Measurements from ENCODE around the gene RETN.
A peak's percentile ranks its signal among the peaks of the same experiment; 100 is the strongest.

Gene RETN

DNA sequence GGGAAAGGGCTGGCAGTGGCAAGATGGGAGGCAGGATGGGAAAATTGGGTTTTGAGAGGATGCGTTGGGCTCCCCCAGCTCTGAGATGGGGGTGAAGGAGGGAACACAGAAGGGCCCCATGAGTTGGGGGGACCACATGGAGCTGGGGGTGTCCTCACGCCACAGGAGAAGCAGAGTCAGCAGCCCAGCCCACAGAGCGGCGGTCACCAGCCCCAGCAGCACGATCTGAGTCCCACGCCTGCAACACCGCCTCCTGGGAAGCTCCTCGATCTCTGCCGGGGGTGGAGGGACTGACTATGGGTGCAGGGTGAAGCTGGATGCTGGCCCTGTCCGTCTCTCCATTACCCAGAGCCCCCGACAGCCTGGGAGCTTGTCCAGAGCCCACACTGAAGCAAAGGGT is 29.7 kb downstream of the RETN start:
- Mint-ChIP-seq H3K4me3 (peak overlapping the region; percentile 80), H3K36me3 (ENCODE audit: low read depth) (peaks cover 2% of the 10 kb centered on the region), H3K27ac (no peak overlapping the region), H3K4me1 (peaks cover 45% of the 10 kb centered on the region), H3K27me3 (peaks cover 12% of the 10 kb centered on the region), H3K9me3 (no peaks in the 10 kb centered on the region)
- no peak for ATAC-seq
- DNase-seq: no peak

DNA sequence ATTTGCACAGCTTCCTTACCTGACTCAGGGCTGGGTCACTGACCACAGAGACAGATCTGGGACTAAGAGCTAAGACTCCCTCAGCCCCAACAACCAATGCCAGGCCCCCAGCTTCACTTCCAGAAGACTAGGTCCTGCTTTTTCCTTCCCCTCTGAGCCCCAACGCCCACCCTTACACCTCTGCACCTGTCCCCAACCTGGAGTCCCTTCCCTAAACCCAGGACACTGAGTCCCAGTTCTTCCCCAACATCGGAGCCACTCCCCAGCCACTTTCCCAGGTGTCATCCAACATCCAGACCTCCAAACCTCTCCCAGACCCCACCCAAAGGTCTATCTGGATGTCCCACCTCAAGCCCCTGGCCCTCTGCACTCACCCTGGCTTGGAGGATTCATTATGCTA is 30.2 kb downstream of the RETN start:
- Mint-ChIP-seq H3K4me1 (peaks cover 48% of the 10 kb centered on the region), H3K27ac (peak overlapping the region; percentile 90), H3K4me3 (peak overlapping the region; percentile 80), H3K36me3 (ENCODE audit: low read depth) (peaks cover 2% of the 10 kb centered on the region), H3K27me3 (peaks cover 12% of the 10 kb centered on the region), H3K9me3 (no peaks in the 10 kb centered on the region)
- no peak for ATAC-seq
- no peak for DNase-seq

DNA sequence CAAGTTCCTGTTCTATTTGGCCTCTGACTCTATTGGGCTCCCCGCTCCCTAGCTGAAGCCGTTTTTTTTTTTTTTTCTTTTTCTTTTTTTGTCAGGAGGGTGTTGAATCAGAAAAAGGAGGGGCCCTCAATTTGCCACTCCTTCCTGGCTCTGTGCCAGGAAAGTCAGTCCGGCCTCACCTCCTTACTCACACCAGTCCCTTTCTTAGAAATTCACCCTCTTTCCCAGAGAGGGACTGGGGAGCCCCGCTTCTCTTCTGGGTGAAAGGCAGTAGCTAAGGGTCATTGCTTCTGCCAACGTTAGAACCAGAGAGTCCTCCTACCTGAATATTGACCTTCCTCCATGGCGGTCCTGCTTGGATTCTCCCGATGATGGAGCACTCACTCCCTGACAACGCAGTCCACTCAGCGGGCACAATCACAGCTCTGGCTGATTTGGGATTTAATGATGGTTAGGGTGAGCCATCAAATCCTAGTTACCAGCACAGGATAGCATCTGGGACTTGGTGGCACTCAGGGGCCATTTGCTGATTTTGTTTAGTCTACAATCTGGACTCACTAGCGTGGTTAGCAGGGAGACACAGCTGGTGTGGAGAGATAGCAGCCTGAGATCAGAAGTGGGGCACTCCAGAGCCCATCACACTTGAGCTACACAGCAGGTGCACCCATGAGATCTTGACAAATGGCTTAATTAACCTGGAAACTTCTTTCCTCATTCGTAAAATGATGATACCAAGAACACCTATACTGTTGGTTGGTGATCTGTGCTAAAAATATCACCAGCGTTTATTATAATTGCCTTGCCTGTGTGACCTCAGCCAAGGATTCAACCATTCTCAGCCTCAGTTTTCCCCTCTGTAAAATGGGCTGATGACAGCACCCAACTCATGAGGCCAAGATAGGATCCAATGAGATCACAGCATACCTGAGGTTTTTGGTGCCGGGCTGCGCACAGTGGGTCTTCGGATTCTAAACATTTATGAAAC is 30.9 kb downstream of the RETN start:
- ATAC-seq (peak; percentile 80), DNase-seq (peak; percentile 72)
- Mint-ChIP-seq H3K4me3 (peak overlapping the region; percentile 80), H3K4me1 (peaks cover 53% of the 10 kb centered on the region), H3K27ac (peak overlapping the region; percentile 90), H3K9me3 (no peaks in the 10 kb centered on the region), H3K36me3 (ENCODE audit: low read depth) (peaks cover 2% of the 10 kb centered on the region), H3K27me3 (peaks cover 12% of the 10 kb centered on the region)

DNA sequence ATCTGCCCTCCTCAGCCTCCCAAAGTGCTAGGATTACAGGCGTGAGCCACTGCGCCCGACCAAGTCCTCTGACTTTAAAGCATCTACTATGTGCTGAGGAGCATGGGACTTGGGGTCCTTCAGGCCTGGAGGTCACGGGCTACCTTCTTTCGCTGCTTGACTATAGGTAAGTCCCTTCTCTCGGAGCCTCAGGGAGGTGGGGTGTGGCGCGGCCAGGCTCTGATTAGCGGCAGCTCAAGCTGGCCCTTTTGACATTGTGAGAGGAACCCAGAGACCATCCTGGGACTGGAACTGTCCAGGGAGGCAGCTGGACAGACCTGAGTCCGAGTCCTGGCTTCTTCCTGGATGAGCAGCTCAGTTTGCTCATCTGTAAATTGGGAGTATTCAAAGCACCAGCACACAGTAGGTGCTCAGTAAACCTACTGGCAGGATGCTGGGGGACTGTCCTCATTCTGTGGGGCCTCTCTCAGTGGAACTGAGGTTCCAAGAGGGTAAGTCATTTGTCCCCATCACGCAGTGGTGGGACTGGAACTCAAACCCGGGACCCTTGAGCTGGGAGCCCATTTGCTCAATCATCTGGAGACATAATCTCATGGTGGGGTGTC is 32.3 kb downstream of the RETN start:
- ATAC-seq (no peak), DNase-seq (no peak)
- H3K27ac Mint-ChIP-seq: peak overlapping the region; percentile 61
- H3K4me3 Mint-ChIP-seq: peak overlapping the region; percentile 45
- peaks cover 2% of the 10 kb centered on the region for H3K36me3 Mint-ChIP-seq (ENCODE audit: low read depth)
- peaks cover 12% of the 10 kb centered on the region for H3K27me3 Mint-ChIP-seq
- H3K4me1 Mint-ChIP-seq: peaks cover 64% of the 10 kb centered on the region
- H3K9me3 Mint-ChIP-seq: no peaks in the 10 kb centered on the region

DNA sequence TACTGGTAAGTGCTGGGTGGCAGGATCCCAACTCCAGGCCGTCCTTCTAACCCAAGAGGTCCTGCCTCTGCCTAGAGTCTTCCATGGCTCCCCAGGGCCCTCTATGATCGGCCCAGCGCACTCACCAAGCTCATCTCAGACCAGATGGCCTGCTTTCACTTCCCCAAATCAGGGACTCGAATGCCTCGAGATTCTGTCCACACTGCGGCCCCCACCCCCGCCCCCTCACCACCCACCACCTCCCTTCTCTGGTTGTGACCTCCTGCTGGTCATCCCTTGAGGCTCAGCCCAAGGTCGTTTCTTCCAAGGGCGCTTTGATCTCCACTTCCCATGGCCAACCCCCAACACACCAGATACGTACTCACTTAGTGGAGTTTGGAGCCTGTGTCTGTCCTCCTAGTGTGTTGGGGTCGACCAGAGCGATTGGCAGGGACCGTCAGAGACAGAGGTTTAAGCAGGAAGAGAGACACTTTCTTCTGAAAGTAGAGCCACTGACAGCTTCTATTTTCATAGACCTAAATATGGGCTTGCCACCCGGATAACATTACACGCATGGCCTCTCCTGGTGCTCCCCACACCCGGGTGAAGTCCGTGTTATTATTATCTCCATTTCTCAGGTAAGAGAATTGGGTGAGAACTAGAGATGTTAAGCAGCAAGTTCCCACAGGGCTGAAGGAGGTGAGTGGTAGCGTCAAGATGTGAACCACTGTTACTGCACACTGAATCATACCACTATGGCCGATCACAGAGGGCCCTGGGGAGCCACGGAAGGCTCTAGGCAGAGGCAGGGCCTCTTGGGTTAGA is 33.0 kb downstream of the RETN start, which contains the start of gene FCER2:
TSS of gene FCER2 (minus strand) at position 478 of the 804 bp plus-strand sequence. CDS start 2,371 bp downstream, outside the sequence.
- peak within 1 kb of the TSS; percentile 45 for H3K4me3 Mint-ChIP-seq
- peaks cover 9% of the 10 kb centered on the region for H3K27me3 Mint-ChIP-seq
- no peak for DNase-seq
- H3K4me1 Mint-ChIP-seq: peaks cover 68% of the 10 kb centered on the region
- peak within 1 kb of the TSS; percentile 64 for H3K27ac Mint-ChIP-seq
- no peaks in the 10 kb centered on the region for H3K36me3 Mint-ChIP-seq (ENCODE audit: low read depth)
- H3K9me3 Mint-ChIP-seq: no peaks in the 10 kb centered on the region
- peak; percentile 1 for ATAC-seq

DNA sequence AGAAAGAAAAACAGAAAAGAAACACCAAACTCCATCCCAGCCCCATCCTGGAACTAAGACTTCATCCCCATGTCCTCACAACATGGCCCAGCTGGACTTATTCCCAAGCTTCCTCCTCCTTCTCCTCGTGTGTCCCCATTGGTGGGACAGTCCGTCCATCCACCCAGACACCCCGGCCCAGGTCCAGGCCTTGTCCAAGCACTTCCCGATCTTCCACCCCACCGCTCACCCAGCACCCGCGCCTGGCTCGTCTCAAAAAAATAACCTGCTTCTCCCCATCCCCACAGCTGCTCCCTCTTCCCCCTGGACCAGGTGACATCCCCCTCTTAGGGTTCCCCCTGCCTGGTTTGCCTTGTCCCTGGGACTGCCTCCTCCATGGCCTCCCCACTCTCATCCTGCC is 34.5 kb downstream of the RETN start:
- H3K36me3 Mint-ChIP-seq (ENCODE audit: low read depth): no peaks in the 10 kb centered on the region
- no peak overlapping the region for H3K27ac Mint-ChIP-seq
- H3K4me1 Mint-ChIP-seq: peaks cover 70% of the 10 kb centered on the region
- DNase-seq (no peak), ATAC-seq (no peak)
- H3K9me3 Mint-ChIP-seq: no peaks in the 10 kb centered on the region
- H3K4me3 Mint-ChIP-seq: no peak overlapping the region
- H3K27me3 Mint-ChIP-seq: peaks cover 7% of the 10 kb centered on the region

DNA sequence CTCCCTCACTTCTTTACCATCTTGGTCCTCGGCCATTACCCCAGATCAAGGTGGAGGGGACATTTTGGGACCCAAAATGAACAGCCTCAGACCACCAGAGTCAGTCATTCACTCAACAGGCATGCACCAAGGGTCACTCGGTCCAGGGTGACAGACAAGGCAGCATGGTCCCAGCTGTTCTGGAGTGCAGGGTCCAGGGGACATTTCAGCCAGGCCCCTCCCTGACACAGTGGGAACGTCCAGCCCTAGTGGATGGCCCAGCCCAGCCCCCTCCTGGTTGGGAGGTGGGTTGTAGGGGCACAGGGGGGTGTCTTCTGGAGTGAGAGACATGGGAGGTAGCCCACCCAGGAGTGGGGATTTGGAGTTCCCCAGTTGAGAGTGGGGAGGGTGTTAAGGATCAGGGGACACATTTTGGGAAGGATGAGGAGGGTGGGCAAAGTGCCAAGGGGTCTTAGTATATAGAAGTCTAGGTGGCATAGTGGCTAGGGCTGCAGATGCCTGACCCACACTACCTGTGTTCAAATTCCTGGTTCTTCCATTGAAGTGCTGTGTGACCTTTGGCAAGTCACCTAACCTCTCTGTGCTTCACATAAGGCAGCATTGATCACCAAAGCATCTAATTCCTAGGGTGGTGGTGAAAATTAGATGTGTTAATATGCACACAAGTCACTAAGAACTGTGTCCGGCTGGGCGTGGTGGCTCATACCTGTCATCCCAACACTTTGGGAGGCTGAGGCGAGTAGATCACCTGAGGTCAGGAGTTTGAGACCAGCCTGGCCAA is 35.6 kb downstream of the RETN start:
- H3K27me3 Mint-ChIP-seq: peaks cover 3% of the 10 kb centered on the region
- no peak for DNase-seq
- H3K4me1 Mint-ChIP-seq: peaks cover 66% of the 10 kb centered on the region

DNA sequence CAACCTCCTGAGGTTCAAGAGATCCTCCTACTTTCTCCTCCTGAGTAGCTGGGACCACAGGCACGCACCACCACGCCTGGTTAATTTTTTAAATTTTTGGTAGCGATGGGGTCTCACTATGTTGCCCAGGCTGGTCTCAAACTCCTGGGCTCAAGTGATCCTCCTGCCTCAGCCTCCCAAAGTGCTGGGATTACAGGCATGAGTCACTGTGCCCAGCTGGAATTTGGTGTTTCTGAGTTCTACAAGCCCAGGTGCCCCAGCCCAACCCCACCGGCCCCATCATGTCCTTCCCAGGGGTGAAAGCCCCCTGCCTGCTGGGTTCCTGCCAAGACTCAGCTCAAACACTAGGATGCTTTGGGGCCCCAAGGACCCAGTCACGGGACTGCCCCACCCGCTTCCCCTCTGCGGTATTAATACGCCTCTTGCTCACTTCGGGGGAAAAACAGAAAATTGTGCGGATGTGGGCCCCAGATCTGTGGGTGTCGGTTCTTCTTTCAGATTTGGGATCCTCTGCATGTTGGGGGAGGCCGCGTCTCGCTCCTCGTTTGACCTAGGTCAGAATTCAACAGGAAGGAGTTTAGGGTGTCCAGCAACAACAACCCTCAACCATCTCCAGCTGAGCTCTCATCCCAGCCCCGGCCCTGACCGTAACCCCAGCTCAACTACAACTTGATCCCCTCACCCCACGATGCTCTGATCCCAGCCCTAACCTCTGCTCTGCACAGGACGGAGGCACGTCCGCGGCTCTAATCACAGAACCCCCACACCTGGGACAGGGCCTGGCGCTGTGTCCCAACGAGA is 36.7 kb downstream of the RETN start:
- no peaks in the 10 kb centered on the region for H3K36me3 Mint-ChIP-seq (ENCODE audit: low read depth)
- peak overlapping the region; percentile 61 for H3K4me3 Mint-ChIP-seq
- H3K9me3 Mint-ChIP-seq: no peaks in the 10 kb centered on the region
- peaks cover 3% of the 10 kb centered on the region for H3K27me3 Mint-ChIP-seq
- H3K4me1 Mint-ChIP-seq: peaks cover 62% of the 10 kb centered on the region
- DNase-seq: peak; percentile 84
- peak overlapping the region; percentile 92 for H3K27ac Mint-ChIP-seq
- ATAC-seq: peak; percentile 84

More for the DNA sequence above, 35.6 kb downstream of the RETN start:
- H3K9me3 Mint-ChIP-seq: no peaks in the 10 kb centered on the region
- no peak overlapping the region for H3K27ac Mint-ChIP-seq
- H3K4me3 Mint-ChIP-seq: no peak overlapping the region
- no peaks in the 10 kb centered on the region for H3K36me3 Mint-ChIP-seq (ENCODE audit: low read depth)
- ATAC-seq: no peak

DNA sequence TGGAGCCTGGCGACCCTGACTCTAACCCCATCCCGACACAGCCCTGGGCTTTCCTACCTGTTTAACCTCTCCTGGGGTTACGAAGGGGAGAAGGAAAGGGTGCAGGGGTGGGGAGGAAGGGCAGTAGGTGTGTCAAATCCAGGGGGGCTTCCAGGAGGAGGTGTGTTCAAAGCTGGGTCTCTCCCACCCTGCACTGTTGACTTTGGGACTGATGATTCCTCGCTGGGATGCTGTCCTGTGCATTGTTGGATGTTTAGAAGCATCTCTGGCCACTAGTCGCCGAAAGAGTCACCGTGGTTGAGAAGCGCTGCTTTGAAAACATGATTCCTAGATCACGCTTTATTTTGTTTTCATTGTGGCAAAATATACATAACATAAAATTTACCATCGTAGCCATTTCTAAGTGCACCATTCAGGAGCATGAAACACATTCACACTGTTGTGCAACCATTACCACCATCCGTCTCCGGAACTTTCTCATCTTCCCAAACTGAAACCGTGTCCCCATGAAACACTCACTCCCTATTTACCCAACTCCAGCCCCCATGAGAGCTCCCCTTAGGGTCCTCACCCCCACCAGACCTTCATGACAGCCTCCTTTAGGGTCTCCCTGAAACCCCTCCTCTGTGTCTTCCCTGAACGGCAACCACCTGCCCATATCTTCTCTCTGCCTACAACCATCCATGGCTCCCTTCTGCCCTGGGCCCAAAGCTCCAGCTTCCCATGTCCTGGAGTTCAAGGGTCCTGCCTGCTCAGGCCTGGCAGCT is 37.5 kb downstream of the RETN start:
- ATAC-seq (no peak), DNase-seq (no peak)
- Mint-ChIP-seq H3K36me3 (ENCODE audit: low read depth) (no peaks in the 10 kb centered on the region), H3K4me3 (peak overlapping the region; percentile 61), H3K4me1 (peaks cover 64% of the 10 kb centered on the region), H3K27ac (peak overlapping the region; percentile 92), H3K27me3 (peaks cover 3% of the 10 kb centered on the region), H3K9me3 (no peaks in the 10 kb centered on the region)

DNA sequence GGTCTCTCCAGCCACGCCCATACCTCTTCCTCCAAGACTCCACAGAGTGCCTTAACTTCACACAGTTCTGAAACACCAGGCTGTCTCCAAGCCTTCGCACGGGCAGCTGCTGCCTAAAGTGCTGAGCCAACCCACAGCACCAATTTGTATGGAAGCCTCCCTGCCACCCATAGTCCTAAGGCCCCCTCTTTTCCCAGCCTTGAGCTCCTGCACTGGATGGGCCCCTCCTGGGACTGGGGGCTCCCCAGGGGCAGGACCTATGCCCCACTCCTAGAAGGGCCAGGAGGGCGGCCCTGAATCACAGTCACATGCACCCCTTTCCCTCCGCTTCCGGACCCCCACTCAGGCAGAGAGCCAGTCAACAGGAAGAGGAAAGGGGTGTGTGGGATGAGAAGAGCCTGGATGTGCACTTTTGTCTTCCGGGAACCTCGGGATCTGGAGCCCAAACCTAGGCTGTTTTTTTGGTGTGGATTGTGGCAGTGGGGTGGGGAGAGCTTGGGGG is 38.2 kb downstream of the RETN start:
- Mint-ChIP-seq H3K27me3 (peaks cover 3% of the 10 kb centered on the region), H3K27ac (peak overlapping the region; percentile 11), H3K36me3 (ENCODE audit: low read depth) (no peaks in the 10 kb centered on the region)

DNA sequence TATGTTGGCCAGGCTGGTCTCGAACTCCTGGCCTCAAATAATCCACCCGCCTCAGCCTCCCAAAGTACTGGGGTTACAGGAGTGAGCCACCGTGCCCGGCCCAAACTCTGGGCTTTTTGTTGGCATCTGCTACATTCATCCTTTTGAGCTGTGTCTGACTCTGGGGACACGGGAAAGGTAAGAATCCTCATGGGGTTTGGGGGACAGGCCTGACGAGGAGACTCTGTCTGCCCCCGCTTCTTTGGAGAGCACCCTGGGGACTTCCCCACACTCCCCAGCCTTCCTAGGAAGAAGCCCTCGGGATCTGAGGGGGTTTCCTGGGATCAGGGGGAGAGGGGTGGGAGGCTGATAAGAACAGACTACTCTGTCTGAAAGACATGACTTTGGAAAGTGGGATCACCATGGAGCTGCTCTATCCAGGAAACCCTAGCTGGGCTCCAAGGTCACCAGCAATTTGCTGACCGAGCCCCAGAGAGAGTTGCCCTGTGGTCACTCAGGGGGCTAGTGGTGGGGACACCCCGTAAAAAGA is 41.1 kb downstream of the RETN start:
- Mint-ChIP-seq H3K4me3 (no peak overlapping the region), H3K36me3 (ENCODE audit: low read depth) (no peaks in the 10 kb centered on the region), H3K27ac (no peak overlapping the region), H3K4me1 (peaks cover 61% of the 10 kb centered on the region), H3K27me3 (no peaks in the 10 kb centered on the region), H3K9me3 (no peaks in the 10 kb centered on the region)
- ATAC-seq (no peak), DNase-seq (no peak)

More for the DNA sequence above, 38.2 kb downstream of the RETN start:
- Mint-ChIP-seq H3K4me1 (peaks cover 62% of the 10 kb centered on the region), H3K9me3 (no peaks in the 10 kb centered on the region), H3K4me3 (peak overlapping the region; percentile 7)
- DNase-seq (no peak), ATAC-seq (no peak)

DNA sequence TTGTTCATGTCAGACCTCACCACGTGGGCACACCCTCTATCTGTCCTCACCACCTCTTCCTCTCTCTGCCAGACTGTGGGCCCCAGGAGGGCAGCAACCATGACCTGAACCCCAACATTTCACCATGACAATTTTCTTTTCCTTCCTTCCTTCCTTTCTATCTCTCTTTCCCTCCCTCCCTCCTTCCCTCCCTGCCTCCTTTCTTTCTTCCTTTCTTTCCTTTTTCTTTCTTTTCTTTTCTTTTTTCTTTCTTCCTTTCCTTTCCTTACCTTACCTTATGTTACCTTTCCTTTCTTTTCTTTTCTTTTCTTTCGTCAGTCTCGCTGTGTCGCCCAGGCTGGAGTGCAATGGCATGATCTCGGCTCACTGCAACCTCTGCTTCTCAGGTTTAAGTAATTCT is 41.8 kb downstream of the RETN start:
- H3K27ac Mint-ChIP-seq: no peak overlapping the region

More for the DNA sequence above, 41.8 kb downstream of the RETN start:
- H3K36me3 Mint-ChIP-seq (ENCODE audit: low read depth): no peaks in the 10 kb centered on the region
- no peaks in the 10 kb centered on the region for H3K27me3 Mint-ChIP-seq
- peaks cover 61% of the 10 kb centered on the region for H3K4me1 Mint-ChIP-seq
- H3K4me3 Mint-ChIP-seq: no peak overlapping the region
- no peaks in the 10 kb centered on the region for H3K9me3 Mint-ChIP-seq
- ATAC-seq: no peak
- DNase-seq: no peak
